Lower lobe of right lung (tissue), 2 donors: ENCODE measurements around the gene SGMS1. TPM values are rescaled to one million over a fixed set of nuclear protein-coding genes. Genes with fewer than 3 reads are reported as not detected.

ENCODE experiments used
- ATAC-seq, 2 donors: fragments of 200-7000 bp; cut with Tn5 transposase; one replicate each; pipeline ENCODE4 v1.9.1; 2020 to 2022; ENCODE audit warnings: mild to moderate bottlenecking in 2 of 2, moderate library complexity in 2 of 2
- DNase-seq: peaks from one replicate; pipeline ENCODE4 v3.0.0-alpha.2; 2020
- H3K27ac ChIP-seq: fragments of 200-600 bp; one replicate; pipeline ENCODE4 v1.8.0; 2022
- H3K27me3 ChIP-seq: fragments of 200-600 bp; one replicate; pipeline ENCODE4 v1.8.0; 2022; ENCODE audit warnings: low read depth
- H3K36me3 ChIP-seq: fragments of 200-600 bp; one replicate; pipeline ENCODE4 v1.8.0; 2022; ENCODE audit warnings: mild to moderate bottlenecking
- H3K4me1 ChIP-seq: fragments of 200-600 bp; one replicate; pipeline ENCODE4 v1.8.0; 2022
- H3K4me3 ChIP-seq: fragments of 200-600 bp; one replicate; pipeline ENCODE4 v1.8.0; 2022; ENCODE audit warnings: mild to moderate bottlenecking
- H3K9me3 ChIP-seq: fragments of 200-600 bp; one replicate; pipeline ENCODE4 v1.8.0; 2022
- intact Hi-C: fragments of 100-400 bp; cut with DNase I; formaldehyde crosslinking; loops from one replicate; pipeline ENCODE4 v1.11.0; 2022
- total RNA-seq: library from RNA; stranded (reverse); fragmentation: NEBNext Ultra II Directional; extraction: Animal tissue kit (Norgen Biotek cat#: 25700); gene quantifications from one replicate; pipeline ENCODE4 v1.2.1, GENCODE V29; 2021
- TF ChIP-seq, protein P1 (sequence below): fragments of 200-600 bp; IDR thresholded peaks from one replicate; pipeline ENCODE4 v1.8.0; 2022; ENCODE audit warnings: antibody characterized with exemption, mild to moderate bottlenecking
- donor health status: DM: no; HTN: yes; CAD: no; lungs with severe emphysema.

The SGMS1 gene
- total RNA-seq, 1 donor from 2014 or later, result 72.3 TPM

DNA sequence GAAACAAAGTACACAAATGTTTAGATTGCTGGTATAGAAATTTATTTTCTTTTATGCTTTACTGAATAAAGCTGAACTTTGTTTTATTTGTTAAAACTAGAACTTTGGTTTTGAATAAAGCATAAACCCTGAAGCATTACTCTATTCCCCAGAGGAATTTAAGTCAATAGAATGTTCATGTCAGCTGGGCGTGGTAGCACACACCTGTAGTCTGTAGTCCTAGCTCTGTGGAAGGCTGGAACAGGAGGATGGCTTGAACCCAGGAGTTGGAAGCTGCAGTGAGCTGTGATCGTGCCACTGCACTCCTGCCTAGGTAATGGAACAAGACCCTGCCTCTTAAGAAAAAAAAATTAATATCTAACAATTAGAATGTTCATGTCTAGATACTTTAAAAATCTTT is 233.5 kb downstream of the SGMS1 start:
- no peaks in the 10 kb centered on the region for H3K27me3 ChIP-seq
- ATAC-seq (no peak), DNase-seq (no peak)
- no peaks in the 10 kb centered on the region for H3K36me3 ChIP-seq
- H3K27ac ChIP-seq, result no peak overlapping the region
- intact Hi-C loops, result no loop called here
- TF ChIP-seq, protein P1, sequence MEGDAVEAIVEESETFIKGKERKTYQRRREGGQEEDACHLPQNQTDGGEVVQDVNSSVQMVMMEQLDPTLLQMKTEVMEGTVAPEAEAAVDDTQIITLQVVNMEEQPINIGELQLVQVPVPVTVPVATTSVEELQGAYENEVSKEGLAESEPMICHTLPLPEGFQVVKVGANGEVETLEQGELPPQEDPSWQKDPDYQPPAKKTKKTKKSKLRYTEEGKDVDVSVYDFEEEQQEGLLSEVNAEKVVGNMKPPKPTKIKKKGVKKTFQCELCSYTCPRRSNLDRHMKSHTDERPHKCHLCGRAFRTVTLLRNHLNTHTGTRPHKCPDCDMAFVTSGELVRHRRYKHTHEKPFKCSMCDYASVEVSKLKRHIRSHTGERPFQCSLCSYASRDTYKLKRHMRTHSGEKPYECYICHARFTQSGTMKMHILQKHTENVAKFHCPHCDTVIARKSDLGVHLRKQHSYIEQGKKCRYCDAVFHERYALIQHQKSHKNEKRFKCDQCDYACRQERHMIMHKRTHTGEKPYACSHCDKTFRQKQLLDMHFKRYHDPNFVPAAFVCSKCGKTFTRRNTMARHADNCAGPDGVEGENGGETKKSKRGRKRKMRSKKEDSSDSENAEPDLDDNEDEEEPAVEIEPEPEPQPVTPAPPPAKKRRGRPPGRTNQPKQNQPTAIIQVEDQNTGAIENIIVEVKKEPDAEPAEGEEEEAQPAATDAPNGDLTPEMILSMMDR, result no peak
- H3K4me3 ChIP-seq, result no peak overlapping the region
- H3K9me3 ChIP-seq, result no peaks in the 10 kb centered on the region
- H3K4me1 ChIP-seq, result peaks cover 66% of the 10 kb centered on the region

DNA sequence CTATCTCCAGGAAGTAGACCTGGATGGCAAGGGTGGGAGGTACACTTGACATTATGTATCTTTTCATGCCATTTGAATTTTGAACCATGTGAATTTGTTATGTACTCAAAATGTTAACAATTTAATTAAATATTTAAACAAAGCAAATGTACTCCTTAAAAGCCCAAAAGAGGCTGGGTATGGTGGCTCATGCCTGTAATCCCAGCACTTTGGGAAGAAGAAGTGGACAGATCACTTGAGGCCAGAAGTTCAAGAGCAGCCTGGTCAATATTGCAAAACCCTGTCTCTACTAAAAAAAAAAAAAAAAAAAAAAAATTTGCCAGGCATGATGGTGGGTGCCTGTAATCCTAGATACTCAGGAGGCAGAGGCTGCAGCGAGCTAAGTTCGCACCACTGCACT is 235.6 kb downstream of the SGMS1 start:
- no peak for DNase-seq
- no peaks in the 10 kb centered on the region for H3K36me3 ChIP-seq
- H3K27me3 ChIP-seq, result no peaks in the 10 kb centered on the region
- TF ChIP-seq, protein P1, result no peak
- H3K4me3 ChIP-seq, result no peak overlapping the region
- H3K27ac ChIP-seq, result no peak overlapping the region
- intact Hi-C loops, result no loop called here
- H3K9me3 ChIP-seq, result no peaks in the 10 kb centered on the region
- peak; percentile 57 to 87 for ATAC-seq
- peaks cover 51% of the 10 kb centered on the region for H3K4me1 ChIP-seq

DNA sequence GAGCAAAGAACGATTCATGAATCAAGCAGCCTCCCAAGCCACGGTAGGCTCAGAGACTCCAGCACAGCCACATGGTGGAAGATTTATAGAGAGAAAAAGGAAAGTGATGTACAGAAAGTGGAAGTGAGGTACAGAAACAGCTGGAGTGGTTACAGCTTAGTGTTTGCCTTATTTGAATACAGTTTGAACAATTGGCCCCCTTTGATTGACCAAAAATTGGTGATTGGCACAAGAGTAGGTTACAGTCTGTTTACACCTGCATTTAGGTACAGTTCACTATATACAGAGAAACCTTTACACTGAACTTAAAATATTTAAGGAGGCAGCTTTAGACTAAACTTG is 236.1 kb downstream of the SGMS1 start:
- Histone ChIP-seq H3K27me3 (no peaks in the 10 kb centered on the region), H3K36me3 (no peaks in the 10 kb centered on the region), H3K4me3 (no peak overlapping the region), H3K4me1 (peaks cover 48% of the 10 kb centered on the region), H3K9me3 (no peaks in the 10 kb centered on the region), H3K27ac (no peak overlapping the region)
- intact Hi-C loops, result no loop called here
- peak in 1 of 2 donors; percentile 6 for ATAC-seq
- no peak for DNase-seq
- TF ChIP-seq, protein P1, result no peak

DNA sequence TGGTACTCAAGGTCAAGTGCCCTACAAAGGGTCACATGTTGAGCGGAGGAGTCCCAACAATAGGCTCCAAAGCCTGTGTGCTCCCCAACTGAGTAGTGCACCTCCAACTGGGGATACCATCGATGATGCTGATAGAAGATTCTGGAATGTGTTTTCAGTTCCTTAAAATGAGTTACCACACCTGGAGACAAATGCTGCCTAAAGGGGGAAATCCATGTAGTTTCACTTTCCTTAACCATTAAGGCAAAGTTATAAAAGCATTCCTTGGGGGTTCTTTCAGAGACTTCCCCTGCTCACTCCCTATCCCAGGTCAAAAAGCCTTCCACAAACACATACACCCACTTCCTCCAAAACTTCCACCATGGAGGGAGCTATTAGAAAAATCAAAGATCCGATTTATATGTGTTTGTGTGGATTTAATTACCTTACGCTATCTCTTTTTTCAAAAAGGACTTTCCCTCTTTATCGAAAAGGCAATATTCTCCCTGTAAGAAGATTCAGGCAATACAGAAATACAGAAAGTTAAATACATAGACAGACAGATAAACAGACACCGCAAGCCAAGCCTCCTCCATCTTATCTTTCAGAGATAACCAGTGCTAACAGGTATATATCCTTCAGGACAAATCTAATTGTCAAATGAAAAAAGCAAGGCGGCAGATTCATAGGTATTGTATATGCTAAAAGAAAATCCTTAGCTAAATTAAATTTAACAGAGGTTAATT is 236.6 kb downstream of the SGMS1 start:
- Histone ChIP-seq H3K36me3 (no peaks in the 10 kb centered on the region), H3K9me3 (no peaks in the 10 kb centered on the region), H3K4me1 (peaks cover 44% of the 10 kb centered on the region), H3K27me3 (no peaks in the 10 kb centered on the region), H3K4me3 (no peak overlapping the region), H3K27ac (no peak overlapping the region)
- TF ChIP-seq, protein P1, result no peak
- ATAC-seq (no peak), DNase-seq (no peak)
- intact Hi-C loops, result no loop called here

DNA sequence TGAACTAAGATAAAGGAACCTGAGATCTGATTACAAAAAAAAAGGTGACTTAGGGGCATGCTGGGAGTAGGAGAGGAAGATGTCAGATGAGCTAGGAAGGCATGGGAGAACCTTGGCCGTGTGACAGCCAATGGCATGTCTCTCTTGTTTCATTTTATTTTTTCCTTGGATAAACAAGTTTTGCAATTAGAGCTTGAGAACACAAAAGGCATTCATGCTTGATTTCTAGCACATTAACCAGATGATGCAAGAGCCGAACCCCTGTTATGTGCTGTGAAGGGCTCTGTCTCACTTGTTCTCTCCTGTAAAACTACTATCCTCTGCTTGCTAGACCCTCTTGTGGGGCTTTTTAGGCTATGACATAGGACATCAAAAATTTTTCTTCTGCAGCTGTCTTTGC is 238.1 kb downstream of the SGMS1 start:
- H3K4me3 ChIP-seq, result no peak overlapping the region
- TF ChIP-seq, protein P1, result no peak
- H3K27me3 ChIP-seq, result no peaks in the 10 kb centered on the region
- H3K4me1 ChIP-seq, result peaks cover 50% of the 10 kb centered on the region
- ATAC-seq (peak; percentile 22 to 39), DNase-seq (no peak)
- no peaks in the 10 kb centered on the region for H3K36me3 ChIP-seq
- no peak overlapping the region for H3K27ac ChIP-seq
- H3K9me3 ChIP-seq, result no peaks in the 10 kb centered on the region
- intact Hi-C loops, result no loop called here
